K562 (cell line): Measurements from ENCODE around the gene DNASE1L2.

Experiments
- FOXA1 ChIP-seq: fragments of 450-650 bp; IDR thresholded peaks from 2 replicates; pipeline ENCODE4 v1.6.1; 2016; ENCODE audit warnings: mild to moderate bottlenecking, borderline replicate concordance
- HDAC8 ChIP-seq: fragments of 450-650 bp; IDR thresholded peaks from 2 replicates; pipeline ENCODE4 v1.6.1; 2016; ENCODE audit warnings: mild to moderate bottlenecking, missing genetic modification characterization, moderate library complexity, missing compliant biosample characterization

GRCh38 chr16:2276368-2277195 lies 40.3 kb downstream of the DNASE1L2 start:
- no peak for TF ChIP-seq HDAC8
- no peak for TF ChIP-seq FOXA1
